Kidney capillary endothelial cell (primary cell): ENCODE measurements around the gene UBA6.
A peak's percentile ranks its signal among the peaks of the same experiment; 100 is the strongest.
"Not testable (repeated sequence)": the region's sequence is repeated elsewhere in the genome, so short reads cannot be mapped to it uniquely, and the experiment has no call there.

Source experiments
- DNase-seq: peaks from one replicate; pipeline ENCODE4 v3.0.0-alpha.2; 2018; ENCODE audit warnings: low spot score

Gene UBA6

DNA sequence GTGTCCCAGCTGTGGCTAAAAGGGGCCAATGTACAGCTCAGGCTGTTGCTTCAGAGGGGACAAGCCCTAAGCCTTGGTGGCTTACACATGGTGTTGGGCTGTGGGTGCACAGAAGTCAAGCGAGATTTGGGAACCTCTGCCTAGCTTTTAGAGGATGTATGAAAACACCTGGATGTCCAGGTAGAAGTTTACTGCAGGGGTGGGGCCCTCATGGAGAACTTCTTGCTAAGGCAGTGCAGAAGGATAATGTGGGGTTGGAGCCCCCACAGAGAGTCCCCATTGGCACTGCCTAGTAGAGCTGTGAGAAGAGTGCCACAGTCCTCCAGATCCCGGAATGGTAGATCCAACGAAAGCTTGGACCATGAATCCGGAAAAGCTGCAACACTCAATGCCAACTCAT, 40.5 kb downstream of the UBA6 start:
- no peak for DNase-seq

- DNase-seq, result no peak
These were observed 41.9 kb downstream of the UBA6 start for GRCh38 chr4:67659065-67659464.

- DNase-seq, result no peak
These were observed 42.7 kb downstream of the UBA6 start for GRCh38 chr4:67658302-67658701.

- peak; percentile 36 for DNase-seq
These were observed 49.4 kb downstream of the UBA6 start for GRCh38 chr4:67651536-67651935.

GRCh38 chr4:67638136-67638535, 62.8 kb downstream of the UBA6 start:
- no peak for DNase-seq

GRCh38 chr4:67636978-67637377, 64.0 kb downstream of the UBA6 start:
- not testable (repeated sequence) for DNase-seq

GRCh38 chr4:67635331-67635730, 65.6 kb downstream of the UBA6 start:
- DNase-seq, result no peak

DNA sequence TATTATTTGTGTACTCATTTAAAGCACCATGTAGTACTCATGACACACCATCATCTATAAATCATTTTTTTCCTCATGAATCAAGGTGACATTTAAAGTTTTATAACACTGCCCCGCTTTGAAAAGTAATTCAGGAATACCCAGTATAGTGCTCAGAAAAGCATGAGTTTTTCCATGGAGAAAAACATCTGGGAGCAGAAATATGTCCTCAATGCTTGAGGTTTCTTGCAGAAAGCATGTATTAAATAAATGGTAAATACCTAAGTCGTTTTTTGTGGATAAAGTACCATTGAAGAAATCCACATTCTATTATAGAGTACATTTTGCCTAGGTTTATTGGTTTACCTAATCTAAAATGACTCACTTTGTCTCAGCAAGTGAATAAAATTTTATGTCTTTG, 66.2 kb downstream of the UBA6 start:
- no peak for DNase-seq

GRCh38 chr4:67632492-67632891, 68.5 kb downstream of the UBA6 start:
- DNase-seq, result no peak

DNA sequence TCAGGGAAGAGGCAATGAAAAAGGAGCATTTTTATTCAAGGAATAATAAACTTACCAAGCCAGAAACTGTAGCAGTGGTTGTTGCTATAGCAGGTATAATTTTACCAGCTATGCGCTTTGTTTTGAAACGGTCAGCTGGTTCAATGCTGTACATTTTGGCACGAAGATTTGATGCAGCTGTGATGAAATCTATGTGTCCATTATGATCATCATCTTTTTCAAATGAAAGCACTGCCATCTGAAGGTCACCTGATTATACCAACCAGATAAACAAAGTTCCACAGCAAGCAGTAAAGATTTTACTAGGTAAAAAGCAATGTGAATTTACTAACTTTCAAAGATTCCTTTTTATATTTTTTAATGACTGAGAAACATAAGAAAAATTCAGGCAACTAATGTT, 76.0 kb downstream of the UBA6 start:
- no peak for DNase-seq

DNA sequence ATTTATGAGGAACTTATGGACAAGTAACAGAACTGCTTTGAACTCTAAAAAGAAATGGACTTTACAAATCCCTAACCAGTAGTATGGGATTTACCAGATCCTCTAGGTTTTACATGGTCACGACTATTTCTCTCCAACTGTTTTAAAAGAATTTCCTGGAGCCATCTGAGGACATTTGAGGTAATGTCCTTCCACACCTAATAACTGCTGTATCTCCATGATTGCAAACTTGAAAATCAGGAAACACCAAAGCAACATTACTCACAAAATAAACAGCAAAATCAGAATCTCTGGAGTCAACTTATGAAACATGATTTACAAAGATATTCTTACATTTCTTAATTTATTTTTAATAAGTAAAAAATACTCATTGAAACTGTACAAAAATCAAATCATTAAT, 84.5 kb downstream of the UBA6 start:
- no peak for DNase-seq

DNA sequence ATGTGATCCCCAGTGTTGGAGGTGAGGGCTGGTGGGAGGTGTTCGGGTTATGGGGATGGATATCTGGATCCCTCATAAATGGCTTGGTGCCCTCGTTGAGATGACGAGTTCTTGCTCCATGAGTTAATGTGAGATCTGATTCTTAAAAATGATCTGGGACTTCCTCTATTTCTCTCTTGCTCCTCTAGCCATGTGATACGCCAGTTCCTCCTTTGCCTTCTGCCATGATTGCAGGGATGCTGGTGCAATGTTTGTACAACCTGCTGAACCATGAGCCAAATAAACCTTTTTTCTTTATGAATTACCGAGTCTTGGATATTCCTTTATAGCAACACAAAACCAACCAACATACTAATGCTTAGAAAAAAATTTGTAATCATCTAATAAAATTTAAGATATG, 85.8 kb downstream of the UBA6 start:
- no peak for DNase-seq

DNA sequence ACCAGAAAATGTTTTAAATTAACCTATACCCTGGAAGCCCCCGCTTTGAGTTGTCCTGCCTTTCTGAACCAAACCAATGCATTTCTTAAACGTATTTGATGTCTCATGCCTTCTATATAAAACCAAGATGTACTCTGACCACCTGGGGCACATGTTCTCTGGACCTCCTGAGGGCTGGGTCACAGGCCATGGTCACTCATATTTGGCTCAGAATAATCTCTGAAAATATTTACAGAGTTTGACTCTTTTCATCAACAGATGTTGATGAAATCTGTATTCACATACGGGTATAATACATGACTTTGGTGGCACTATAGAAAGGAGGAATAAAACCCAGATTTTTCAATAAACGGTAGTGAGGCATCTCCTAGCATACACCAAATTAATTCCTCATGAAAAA, 86.8 kb downstream of the UBA6 start:
- DNase-seq, result no peak

DNA sequence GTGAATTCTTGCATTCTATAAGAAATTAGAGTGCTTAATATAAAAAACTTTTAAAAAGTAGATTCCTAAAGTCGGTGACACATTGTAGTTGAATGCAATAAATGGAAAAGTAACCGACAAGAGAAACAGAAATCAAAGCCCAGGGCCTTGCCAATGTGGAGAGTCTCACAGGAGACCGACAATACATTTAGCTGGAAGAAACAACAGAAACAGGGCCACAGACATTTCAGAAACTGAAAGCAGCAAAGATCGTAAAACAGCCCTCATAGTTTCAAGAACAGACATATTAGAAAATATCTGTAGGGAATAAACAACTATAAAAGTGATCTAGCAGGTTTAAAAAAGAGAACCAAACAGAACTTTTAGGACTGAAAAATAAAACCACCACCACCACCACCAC, 92.9 kb downstream of the UBA6 start:
- no peak for DNase-seq

GRCh38 chr4:67604749-67605148, 96.2 kb downstream of the UBA6 start:
- no peak for DNase-seq

DNA sequence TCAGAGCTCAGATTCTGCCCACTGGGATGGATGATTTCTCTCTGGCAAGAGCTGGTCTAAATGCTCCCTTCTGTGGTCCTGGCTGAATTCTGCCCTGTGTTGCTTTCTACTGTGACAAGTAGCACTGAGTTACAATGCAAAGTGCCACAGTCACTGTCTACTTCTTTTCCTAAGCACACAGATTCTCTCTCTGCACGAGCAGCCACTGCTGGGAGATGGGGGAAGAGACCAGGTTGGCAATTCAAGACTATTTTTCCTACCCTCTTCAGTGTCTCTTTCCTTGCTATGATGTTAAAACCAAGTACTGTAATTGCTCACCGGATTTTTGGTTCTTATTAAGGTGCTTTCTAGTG, 97.0 kb downstream of the UBA6 start:
- DNase-seq, result no peak

GRCh38 chr4:67603310-67604028, 97.5 kb downstream of the UBA6 start:
- no peak for DNase-seq

GRCh38 chr4:67593741-67594175, 107.2 kb downstream of the UBA6 start:
- no peak for DNase-seq

- DNase-seq, result no peak
These were observed 113.8 kb downstream of the UBA6 start for GRCh38 chr4:67587156-67587555.

- DNase-seq, result no peak
These were observed 116.5 kb downstream of the UBA6 start for GRCh38 chr4:67584496-67584895.

DNA sequence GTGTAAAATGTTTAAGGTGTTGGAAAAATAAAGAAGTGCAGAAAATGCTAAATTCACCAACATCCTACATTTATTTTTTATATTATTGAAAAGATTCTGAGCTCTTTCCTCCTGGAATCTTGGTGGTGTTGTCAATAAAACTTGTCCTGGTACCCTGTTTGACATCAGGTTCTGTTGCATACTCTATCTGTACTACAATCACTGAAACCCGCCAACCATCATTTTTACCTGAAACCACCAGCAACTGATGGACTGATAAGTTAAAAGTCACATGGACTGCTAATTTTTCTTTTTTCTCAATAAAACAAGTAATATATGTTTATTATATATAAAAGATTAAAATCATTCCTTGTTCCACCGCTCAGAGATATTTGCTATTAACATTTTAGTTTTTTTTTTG, 119.0 kb downstream of the UBA6 start:
- DNase-seq, result no peak

GRCh38 chr4:67581208-67581857, 119.6 kb downstream of the UBA6 start:
- DNase-seq, result no peak

GRCh38 chr4:67580577-67580976, 120.4 kb downstream of the UBA6 start:
- no peak for DNase-seq

DNA sequence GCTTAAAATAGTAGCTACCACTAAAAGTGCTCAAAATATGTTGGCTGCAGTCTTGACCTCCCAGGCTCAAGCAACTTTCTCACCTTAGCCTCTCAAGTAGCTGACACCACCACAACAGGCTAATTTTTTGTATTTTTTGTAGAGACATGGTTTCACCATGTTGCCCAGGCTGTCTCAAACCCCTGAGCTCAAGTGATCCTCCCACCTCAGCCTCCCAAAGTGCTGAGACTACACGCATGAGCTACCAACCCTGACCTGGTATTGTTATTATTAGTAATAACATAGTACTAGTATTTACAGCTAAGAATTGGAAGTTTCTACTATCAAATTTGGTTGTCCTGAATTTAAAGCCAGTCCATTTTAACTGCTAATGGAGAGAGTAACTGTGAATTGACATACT, 124.4 kb downstream of the UBA6 start:
- DNase-seq, result no peak
